ENCODE data around the gene SRRM2. TPM values are rescaled to one million over a fixed set of nuclear protein-coding genes. Genes with fewer than 3 reads are reported as not detected.

Gene SRRM2
- polyA plus RNA-seq, 1 donor (not counting 4 experiments of a cell fraction or from before 2014, with no cell fraction given): 101 TPM

GRCh38 chr16:2706611-2707311 is 45.7 kb upstream of the SRRM2 start:
- H3K4me1 ChIP-seq (ENCODE audit: control insufficient read depth, extremely low read depth, insufficient read depth, low read length): no peaks in the 10 kb centered on the region
- no peak overlapping the region for H3K9ac ChIP-seq (ENCODE audit: control insufficient read depth, extremely low read depth, insufficient read depth, low read length)
- H3K79me2 ChIP-seq (ENCODE audit: control insufficient read depth, insufficient read depth, low read length): no peaks in the 10 kb centered on the region
- no peak for TF ChIP-seq EZH2 (IDR thresholded peaks at IDR 0.05; ENCODE audit: low read length)
- TF ChIP-seq, protein P1, sequence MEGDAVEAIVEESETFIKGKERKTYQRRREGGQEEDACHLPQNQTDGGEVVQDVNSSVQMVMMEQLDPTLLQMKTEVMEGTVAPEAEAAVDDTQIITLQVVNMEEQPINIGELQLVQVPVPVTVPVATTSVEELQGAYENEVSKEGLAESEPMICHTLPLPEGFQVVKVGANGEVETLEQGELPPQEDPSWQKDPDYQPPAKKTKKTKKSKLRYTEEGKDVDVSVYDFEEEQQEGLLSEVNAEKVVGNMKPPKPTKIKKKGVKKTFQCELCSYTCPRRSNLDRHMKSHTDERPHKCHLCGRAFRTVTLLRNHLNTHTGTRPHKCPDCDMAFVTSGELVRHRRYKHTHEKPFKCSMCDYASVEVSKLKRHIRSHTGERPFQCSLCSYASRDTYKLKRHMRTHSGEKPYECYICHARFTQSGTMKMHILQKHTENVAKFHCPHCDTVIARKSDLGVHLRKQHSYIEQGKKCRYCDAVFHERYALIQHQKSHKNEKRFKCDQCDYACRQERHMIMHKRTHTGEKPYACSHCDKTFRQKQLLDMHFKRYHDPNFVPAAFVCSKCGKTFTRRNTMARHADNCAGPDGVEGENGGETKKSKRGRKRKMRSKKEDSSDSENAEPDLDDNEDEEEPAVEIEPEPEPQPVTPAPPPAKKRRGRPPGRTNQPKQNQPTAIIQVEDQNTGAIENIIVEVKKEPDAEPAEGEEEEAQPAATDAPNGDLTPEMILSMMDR (optimal IDR thresholded peaks at IDR 0.05 in 1 of 3, IDR thresholded peaks at IDR 0.05 in 1 of 3, conservative IDR thresholded peaks at IDR 0.05 in 1 of 3; ENCODE audit: extremely low read depth in 1 of 3, insufficient read depth in 2 of 3, low read length in 3 of 3): no peak
- DNase-seq (ENCODE audit: low read depth, low spot score) (no peak), FAIRE-seq (no peak)
- H3K27ac ChIP-seq (ENCODE audit: control insufficient read depth, insufficient read depth, low read length): no peak overlapping the region
- H3K36me3 ChIP-seq (ENCODE audit: control insufficient read depth in 2 of 2, extremely low read depth in 1 of 2, insufficient read depth in 2 of 2, low read length in 2 of 2): peaks cover 8 to 41% of the 10 kb centered on the region in 2 experiments
- no peaks in the 10 kb centered on the region for H3K9me3 ChIP-seq (ENCODE audit: control insufficient read depth, low read depth, low read length)
- no peak overlapping the region for H2AFZ ChIP-seq (ENCODE audit: control insufficient read depth, low read length)
- H3K9me1 ChIP-seq (ENCODE audit: control insufficient read depth, extremely low read depth, insufficient read depth, low read length): no peaks in the 10 kb centered on the region
- H3K27me3 ChIP-seq (ENCODE audit: control insufficient read depth, extremely low read depth, insufficient read depth, low read length): no peaks in the 10 kb centered on the region
- no peak overlapping the region for H3K4me2 ChIP-seq (ENCODE audit: control insufficient read depth, extremely low read depth, insufficient read depth, low read depth, low read length)
- no peaks in the 10 kb centered on the region for H4K20me1 ChIP-seq (ENCODE audit: control insufficient read depth, extremely low read depth, insufficient read depth, low read length)
- dilution Hi-C loops (cut with MboI; ENCODE audit: extremely low pct_ligation_motif_present, low sequenced_read_pairs): no loop called here
- H3K4me3 ChIP-seq (ENCODE audit: control insufficient read depth in 2 of 3, extremely low read depth in 1 of 3, insufficient read depth in 2 of 3, low read depth in 1 of 3, low read length in 3 of 3): no peak overlapping the region

- no peaks in the 10 kb centered on the region for H4K20me1 ChIP-seq (ENCODE audit: control insufficient read depth, extremely low read depth, insufficient read depth, low read length)
Observed at GRCh38 chr16:2707368-2708289, 44.8 kb upstream of the SRRM2 start.

More at GRCh38 chr16:2707368-2708289, 44.8 kb upstream of the SRRM2 start:
- Histone ChIP-seq H3K9me1 (ENCODE audit: control insufficient read depth, extremely low read depth, insufficient read depth, low read length) (no peaks in the 10 kb centered on the region), H3K79me2 (ENCODE audit: control insufficient read depth, insufficient read depth, low read length) (no peaks in the 10 kb centered on the region), H3K4me3 (ENCODE audit: control insufficient read depth in 2 of 3, extremely low read depth in 1 of 3, insufficient read depth in 2 of 3, low read depth in 1 of 3, low read length in 3 of 3) (no peak overlapping the region), H3K4me2 (ENCODE audit: control insufficient read depth, extremely low read depth, insufficient read depth, low read depth, low read length) (no peak overlapping the region), H3K9me3 (ENCODE audit: control insufficient read depth, low read depth, low read length) (no peaks in the 10 kb centered on the region), H3K27ac (ENCODE audit: control insufficient read depth, insufficient read depth, low read length) (no peak overlapping the region), H3K4me1 (ENCODE audit: control insufficient read depth, extremely low read depth, insufficient read depth, low read length) (no peaks in the 10 kb centered on the region), H2AFZ (ENCODE audit: control insufficient read depth, low read length) (no peak overlapping the region), H3K9ac (ENCODE audit: control insufficient read depth, extremely low read depth, insufficient read depth, low read length) (no peak overlapping the region), H3K27me3 (ENCODE audit: control insufficient read depth, extremely low read depth, insufficient read depth, low read length) (no peaks in the 10 kb centered on the region), H3K36me3 (ENCODE audit: control insufficient read depth in 2 of 2, extremely low read depth in 1 of 2, insufficient read depth in 2 of 2, low read length in 2 of 2) (peaks cover 3 to 33% of the 10 kb centered on the region in 2 experiments)
- FAIRE-seq (no peak), DNase-seq (ENCODE audit: low read depth, low spot score) (no peak)
- dilution Hi-C loops (cut with MboI; ENCODE audit: extremely low pct_ligation_motif_present, low sequenced_read_pairs): no loop called here
- no peak for TF ChIP-seq EZH2 (IDR thresholded peaks at IDR 0.05; ENCODE audit: low read length)
- TF ChIP-seq, protein P1 (optimal IDR thresholded peaks at IDR 0.05 in 1 of 3, IDR thresholded peaks at IDR 0.05 in 1 of 3, conservative IDR thresholded peaks at IDR 0.05 in 1 of 3; ENCODE audit: extremely low read depth in 1 of 3, insufficient read depth in 2 of 3, low read length in 3 of 3): no peak

Measured in keratinocyte (primary cell).